Adrenal gland (tissue), 5 donors: ENCODE measurements around the gene AGBL4.

Source experiments
- CTCF ChIP-seq, 6 experiments: fragments of 450-650 bp in 4 of 6; fragments of 200-600 bp in 2 of 6; sonication (generic) in 1 of 6; IDR thresholded peaks; 1 replicate in 5 of 6; 2 replicates in 1 of 6; pipeline versions ENCODE4 v1.5.1 to v1.8.0; 2016 to 2021; ENCODE audit warnings: antibody characterized with exemption in 6 of 6, mild to moderate bottlenecking in 2 of 6, moderate library complexity in 1 of 6
- POLR2A ChIP-seq, 2 donors: fragments of 450-650 bp; IDR thresholded peaks; one replicate each; pipeline ENCODE4 v1.6.1; 2017; ENCODE audit warnings: antibody characterized with exemption in 2 of 2, mild to moderate bottlenecking in 2 of 2, moderate library complexity in 1 of 2
- donor health status: DM: no; HTN: no; CAD: no.

- no peak for TF ChIP-seq CTCF (IDR thresholded peaks at IDR 0.05)
- TF ChIP-seq POLR2A (IDR thresholded peaks at IDR 0.05), result no peak
These were observed 1330.6 kb downstream of the AGBL4 start for GRCh38 chr1:48693180-48693579.
